Upper lobe of left lung (tissue), 4 donors: ENCODE data around the gene SLC6A16.

Experiments
- POLR2A ChIP-seq, 4 donors: fragments of 450-650 bp; IDR thresholded peaks; one replicate each; pipeline ENCODE4 v1.5.1; 2016 to 2017; ENCODE audit warnings: antibody characterized with exemption in 4 of 4, mild to moderate bottlenecking in 2 of 4
- POLR2AphosphoS5 ChIP-seq, 2 donors: sonication (generic); formaldehyde crosslinking; IDR thresholded peaks; one replicate each; pipeline ENCODE4 v1.5.1; 2017; ENCODE audit warnings: antibody characterized with exemption in 2 of 2
- TF ChIP-seq, protein P1 (sequence below), 6 experiments: fragments of 450-650 bp in 4 of 6; fragments of 200-600 bp in 2 of 6; sonication (generic) in 2 of 6; IDR thresholded peaks; one replicate each; pipeline ENCODE4 v1.5.1; 2016 to 2019; ENCODE audit warnings: antibody characterized with exemption in 6 of 6

DNA sequence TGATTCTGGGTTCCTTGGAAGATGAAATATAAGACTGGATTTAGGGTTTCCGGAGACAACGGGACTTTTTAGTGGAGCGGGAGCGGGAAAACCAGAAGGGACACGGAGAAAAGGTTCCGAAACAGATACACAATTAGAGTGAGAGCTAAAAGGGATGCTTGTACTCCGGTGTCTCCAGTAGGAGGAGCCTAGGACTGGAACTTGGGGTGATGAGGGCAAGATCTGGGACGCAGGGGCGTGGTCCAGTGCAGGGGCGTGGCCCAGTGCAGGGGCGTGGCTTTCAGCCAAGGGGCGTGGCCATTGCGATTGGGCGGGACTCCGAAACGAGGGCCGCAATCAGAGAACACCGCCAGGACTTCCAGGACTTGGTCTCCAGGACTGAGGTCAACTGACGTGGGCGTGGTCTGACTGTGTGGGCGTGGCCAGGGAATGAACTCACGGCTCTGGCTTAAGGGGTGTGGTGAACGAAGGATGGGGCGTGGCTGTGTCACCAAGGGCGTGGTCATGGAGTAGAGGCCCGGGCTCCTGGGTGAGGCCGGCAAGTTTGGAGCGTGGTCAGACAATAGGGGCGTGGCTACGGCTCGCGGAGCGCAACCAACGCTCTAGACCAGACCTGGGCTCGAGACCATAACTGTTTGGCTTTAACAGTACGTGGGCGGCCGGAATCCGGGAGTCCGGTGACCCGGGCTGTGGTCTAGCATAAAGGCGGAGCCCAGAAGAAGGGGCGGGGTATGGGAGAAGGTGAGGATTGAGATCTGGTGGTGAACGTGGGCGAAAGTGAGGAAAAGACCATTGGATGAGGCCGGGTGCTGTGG, 38.5 kb upstream of the SLC6A16 start, which contains the start of gene DKKL1:
- TF ChIP-seq, protein P1, sequence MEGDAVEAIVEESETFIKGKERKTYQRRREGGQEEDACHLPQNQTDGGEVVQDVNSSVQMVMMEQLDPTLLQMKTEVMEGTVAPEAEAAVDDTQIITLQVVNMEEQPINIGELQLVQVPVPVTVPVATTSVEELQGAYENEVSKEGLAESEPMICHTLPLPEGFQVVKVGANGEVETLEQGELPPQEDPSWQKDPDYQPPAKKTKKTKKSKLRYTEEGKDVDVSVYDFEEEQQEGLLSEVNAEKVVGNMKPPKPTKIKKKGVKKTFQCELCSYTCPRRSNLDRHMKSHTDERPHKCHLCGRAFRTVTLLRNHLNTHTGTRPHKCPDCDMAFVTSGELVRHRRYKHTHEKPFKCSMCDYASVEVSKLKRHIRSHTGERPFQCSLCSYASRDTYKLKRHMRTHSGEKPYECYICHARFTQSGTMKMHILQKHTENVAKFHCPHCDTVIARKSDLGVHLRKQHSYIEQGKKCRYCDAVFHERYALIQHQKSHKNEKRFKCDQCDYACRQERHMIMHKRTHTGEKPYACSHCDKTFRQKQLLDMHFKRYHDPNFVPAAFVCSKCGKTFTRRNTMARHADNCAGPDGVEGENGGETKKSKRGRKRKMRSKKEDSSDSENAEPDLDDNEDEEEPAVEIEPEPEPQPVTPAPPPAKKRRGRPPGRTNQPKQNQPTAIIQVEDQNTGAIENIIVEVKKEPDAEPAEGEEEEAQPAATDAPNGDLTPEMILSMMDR (IDR thresholded peaks at IDR 0.05): peak in 3 of 6 experiments; percentile 21 to 44 (median 36)
- TF ChIP-seq POLR2A (IDR thresholded peaks at IDR 0.05) (peak in 2 of 4 donors; percentile 67 to 70), POLR2AphosphoS5 (IDR thresholded peaks at IDR 0.05) (peak; percentile 44 to 91)
